SK-N-SH treated with all-trans-retinoic acid at 6 μM for 48 hours (cell line): ENCODE data around the gene IKZF3.
A peak's percentile ranks its signal among the peaks of the same experiment; 100 is the strongest.

Source experiments
- ATAC-seq: fragments of 200-7000 bp; cut with Tn5 transposase; 3 replicates; pipeline ENCODE4 v1.9.1; 2020; ENCODE audit warnings: mild to moderate bottlenecking, moderate library complexity
- BACH2 ChIP-seq: fragments of 250-450 bp; sonication (Bioruptor Pico); IDR thresholded peaks from 2 replicates; pipeline ENCODE4 v1.9.0; 2021; ENCODE audit warnings: mild to moderate bottlenecking, borderline replicate concordance
- CREB5 ChIP-seq: fragments of 250-450 bp; sonication (Bioruptor Pico); IDR thresholded peaks from 2 replicates; pipeline ENCODE4 v1.5.1; 2020; ENCODE audit warnings: low read depth, mild to moderate bottlenecking, moderate library complexity
- CSDC2 ChIP-seq: fragments of 250-450 bp; sonication (Bioruptor Pico); IDR thresholded peaks from 2 replicates; pipeline ENCODE4 v1.5.0; 2020; ENCODE audit warnings: mild to moderate bottlenecking, moderate library complexity
- ESRRG ChIP-seq: fragments of 250-450 bp; sonication (Bioruptor Pico); IDR thresholded peaks from 2 replicates; pipeline ENCODE4 v1.6.1; 2021; ENCODE audit warnings: mild to moderate bottlenecking
- GLIS3 ChIP-seq: fragments of 250-450 bp; sonication (Bioruptor Pico); IDR thresholded peaks from 2 replicates; pipeline ENCODE4 v1.5.0; 2020; ENCODE audit warnings: mild to moderate bottlenecking, moderate library complexity
- OSR1 ChIP-seq: fragments of 250-450 bp; sonication (Bioruptor Pico); IDR thresholded peaks from 2 replicates; pipeline ENCODE4 v1.8.0; 2022; ENCODE audit warnings: moderate library complexity, mild to moderate bottlenecking, inconsistent platforms
- PPARA ChIP-seq: fragments of 250-450 bp; sonication (Bioruptor Pico); IDR thresholded peaks from 2 replicates; pipeline ENCODE4 v1.5.0; 2020; ENCODE audit warnings: mild to moderate bottlenecking, borderline replicate concordance
- SNAI2 ChIP-seq: fragments of 250-450 bp; sonication (Bioruptor Pico); IDR thresholded peaks from 2 replicates; pipeline ENCODE4 v1.5.0; 2020; ENCODE audit warnings: mild to moderate bottlenecking, moderate library complexity
- TCF4 ChIP-seq: fragments of 250-450 bp; sonication (Bioruptor Pico); IDR thresholded peaks from 2 replicates; pipeline ENCODE4 v1.8.0; 2021; ENCODE audit warnings: mild to moderate bottlenecking, moderate library complexity, borderline replicate concordance
- TOX ChIP-seq: fragments of 250-450 bp; sonication (Bioruptor Pico); IDR thresholded peaks from 2 replicates; pipeline ENCODE4 v1.8.0; 2021; ENCODE audit warnings: mild to moderate bottlenecking, moderate library complexity, borderline replicate concordance
- ZFP3 ChIP-seq: fragments of 250-450 bp; sonication (Bioruptor Pico); IDR thresholded peaks from 2 replicates; pipeline ENCODE4 v1.5.0; 2020; ENCODE audit warnings: mild to moderate bottlenecking, moderate library complexity
- ZNF565 ChIP-seq: fragments of 450-650 bp; formaldehyde crosslinking; conservative IDR thresholded peaks from 2 replicates; pipeline ENCODE4 v1.5.0; 2020; ENCODE audit warnings: low read depth, mild to moderate bottlenecking, moderate library complexity
- ZNF70 ChIP-seq: fragments of 450-650 bp; formaldehyde crosslinking; IDR thresholded peaks from 2 replicates; pipeline ENCODE4 v1.5.0; 2020; ENCODE audit warnings: mild to moderate bottlenecking, moderate library complexity
- ZNF8 ChIP-seq: fragments of 450-650 bp; formaldehyde crosslinking; IDR thresholded peaks from 2 replicates; pipeline ENCODE4 v1.5.0; 2020; ENCODE audit warnings: mild to moderate bottlenecking, moderate library complexity
- TF ChIP-seq, protein P1 (sequence below): fragments of 250-450 bp; sonication (Bioruptor Pico); IDR thresholded peaks from 2 replicates; pipeline ENCODE4 v1.8.0; 2020; ENCODE audit warnings: mild to moderate bottlenecking, moderate library complexity, borderline replicate concordance
- TF ChIP-seq, protein P2 (sequence below): fragments of 250-450 bp; sonication (Bioruptor Pico); IDR thresholded peaks from 2 replicates; pipeline ENCODE4 v1.5.0; 2020; ENCODE audit warnings: mild to moderate bottlenecking, moderate library complexity
- TF ChIP-seq, protein P3 (sequence below): fragments of 250-450 bp; sonication (Bioruptor Pico); IDR thresholded peaks from 2 replicates; pipeline ENCODE4 v1.5.1; 2021; ENCODE audit warnings: mild to moderate bottlenecking, moderate library complexity

The IKZF3 gene

DNA sequence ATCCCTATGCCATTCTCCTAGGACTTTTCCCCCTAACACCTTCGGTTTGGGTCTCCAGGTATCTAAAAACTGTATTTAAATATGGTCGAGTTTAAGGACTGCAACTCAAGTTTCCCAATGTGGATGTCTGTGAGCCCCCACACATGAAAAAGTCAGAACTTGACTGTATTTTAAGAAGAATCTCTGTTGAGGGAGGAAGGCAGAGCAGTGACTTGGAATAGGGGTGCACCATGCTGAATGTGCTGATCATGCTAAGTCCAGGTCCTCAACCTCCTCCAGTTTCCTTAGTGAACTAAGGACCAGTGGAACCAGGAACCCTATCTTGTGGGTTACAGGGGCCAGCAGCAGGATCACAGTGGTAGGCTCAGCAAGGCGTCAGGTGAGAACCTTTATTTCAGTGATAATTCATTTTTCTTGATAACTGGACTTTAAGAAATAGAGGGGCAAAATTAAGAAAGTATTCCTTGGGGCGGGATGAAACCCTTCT is 106.9 kb downstream of the IKZF3 start:
- no peak for ATAC-seq
- no peak for TF ChIP-seq ZNF565 (CRISPR knock-in tag)
- TF ChIP-seq, all 23 proteins: peak for 0

GRCh38 chr17:39756380-39757079 is 107.6 kb downstream of the IKZF3 start:
- TF ChIP-seq TCF4 (no peak), ZNF70 (no peak), ZFP3 (no peak), OSR1 (no peak), ESRRG (no peak), BACH2 (no peak), ZNF565 (CRISPR knock-in tag) (no peak), CREB5 (CRISPR knock-in tag) (no peak), ZNF8 (no peak), PPARA (CRISPR knock-in tag) (no peak)
- ATAC-seq: no peak

GRCh38 chr17:39755554-39756379 is 108.3 kb downstream of the IKZF3 start:
- no peak for ATAC-seq
- TF ChIP-seq TCF4 (no peak), CSDC2 (CRISPR knock-in tag) (no peak), PPARA (CRISPR knock-in tag) (no peak), BACH2 (no peak), ESRRG (no peak), ZFP3 (no peak), ZNF565 (CRISPR knock-in tag) (no peak), ZNF8 (no peak), TOX (CRISPR knock-in tag) (no peak), CREB5 (CRISPR knock-in tag) (no peak), SNAI2 (CRISPR knock-in tag) (no peak)
- TF ChIP-seq, protein P1, sequence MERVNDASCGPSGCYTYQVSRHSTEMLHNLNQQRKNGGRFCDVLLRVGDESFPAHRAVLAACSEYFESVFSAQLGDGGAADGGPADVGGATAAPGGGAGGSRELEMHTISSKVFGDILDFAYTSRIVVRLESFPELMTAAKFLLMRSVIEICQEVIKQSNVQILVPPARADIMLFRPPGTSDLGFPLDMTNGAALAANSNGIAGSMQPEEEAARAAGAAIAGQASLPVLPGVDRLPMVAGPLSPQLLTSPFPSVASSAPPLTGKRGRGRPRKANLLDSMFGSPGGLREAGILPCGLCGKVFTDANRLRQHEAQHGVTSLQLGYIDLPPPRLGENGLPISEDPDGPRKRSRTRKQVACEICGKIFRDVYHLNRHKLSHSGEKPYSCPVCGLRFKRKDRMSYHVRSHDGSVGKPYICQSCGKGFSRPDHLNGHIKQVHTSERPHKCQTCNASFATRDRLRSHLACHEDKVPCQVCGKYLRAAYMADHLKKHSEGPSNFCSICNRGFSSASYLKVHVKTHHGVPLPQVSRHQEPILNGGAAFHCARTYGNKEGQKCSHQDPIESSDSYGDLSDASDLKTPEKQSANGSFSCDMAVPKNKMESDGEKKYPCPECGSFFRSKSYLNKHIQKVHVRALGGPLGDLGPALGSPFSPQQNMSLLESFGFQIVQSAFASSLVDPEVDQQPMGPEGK (CRISPR knock-in tag): no peak

DNA sequence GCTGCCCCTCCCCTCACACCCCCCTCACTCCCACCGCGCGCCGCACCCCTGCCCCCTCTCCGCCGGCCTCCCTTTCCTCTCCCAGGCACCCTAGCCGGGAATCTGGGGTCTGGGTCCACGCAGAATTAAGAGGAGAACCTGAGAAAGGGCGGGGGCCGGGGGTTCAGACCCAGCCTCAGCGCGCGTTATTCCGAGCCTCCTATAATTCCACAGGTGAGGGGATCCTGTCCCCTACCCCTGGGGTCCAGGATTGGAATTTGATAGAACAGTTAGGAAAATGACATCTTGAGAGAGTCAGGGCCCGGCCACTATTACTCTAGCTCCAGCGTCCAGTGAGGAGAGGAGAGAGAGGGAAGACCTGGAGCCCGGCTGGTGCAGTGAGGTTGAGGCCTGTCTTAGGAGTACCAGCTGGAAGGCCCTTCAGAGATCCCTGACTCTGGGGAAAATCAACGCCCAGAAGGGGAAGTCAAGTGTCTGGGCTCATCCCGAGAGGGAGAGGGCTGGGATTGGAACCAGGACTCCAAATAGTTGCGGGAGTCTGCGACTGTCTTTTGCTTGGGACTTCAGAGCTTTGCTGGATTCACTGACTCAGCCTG is 109.1 kb downstream of the IKZF3 start:
- no peak for TF ChIP-seq ZFP3
- TF ChIP-seq, protein P2, sequence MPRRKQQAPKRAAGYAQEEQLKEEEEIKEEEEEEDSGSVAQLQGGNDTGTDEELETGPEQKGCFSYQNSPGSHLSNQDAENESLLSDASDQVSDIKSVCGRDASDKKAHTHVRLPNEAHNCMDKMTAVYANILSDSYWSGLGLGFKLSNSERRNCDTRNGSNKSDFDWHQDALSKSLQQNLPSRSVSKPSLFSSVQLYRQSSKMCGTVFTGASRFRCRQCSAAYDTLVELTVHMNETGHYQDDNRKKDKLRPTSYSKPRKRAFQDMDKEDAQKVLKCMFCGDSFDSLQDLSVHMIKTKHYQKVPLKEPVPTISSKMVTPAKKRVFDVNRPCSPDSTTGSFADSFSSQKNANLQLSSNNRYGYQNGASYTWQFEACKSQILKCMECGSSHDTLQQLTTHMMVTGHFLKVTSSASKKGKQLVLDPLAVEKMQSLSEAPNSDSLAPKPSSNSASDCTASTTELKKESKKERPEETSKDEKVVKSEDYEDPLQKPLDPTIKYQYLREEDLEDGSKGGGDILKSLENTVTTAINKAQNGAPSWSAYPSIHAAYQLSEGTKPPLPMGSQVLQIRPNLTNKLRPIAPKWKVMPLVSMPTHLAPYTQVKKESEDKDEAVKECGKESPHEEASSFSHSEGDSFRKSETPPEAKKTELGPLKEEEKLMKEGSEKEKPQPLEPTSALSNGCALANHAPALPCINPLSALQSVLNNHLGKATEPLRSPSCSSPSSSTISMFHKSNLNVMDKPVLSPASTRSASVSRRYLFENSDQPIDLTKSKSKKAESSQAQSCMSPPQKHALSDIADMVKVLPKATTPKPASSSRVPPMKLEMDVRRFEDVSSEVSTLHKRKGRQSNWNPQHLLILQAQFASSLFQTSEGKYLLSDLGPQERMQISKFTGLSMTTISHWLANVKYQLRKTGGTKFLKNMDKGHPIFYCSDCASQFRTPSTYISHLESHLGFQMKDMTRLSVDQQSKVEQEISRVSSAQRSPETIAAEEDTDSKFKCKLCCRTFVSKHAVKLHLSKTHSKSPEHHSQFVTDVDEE (CRISPR knock-in tag): no peak
- TF ChIP-seq, protein P3, sequence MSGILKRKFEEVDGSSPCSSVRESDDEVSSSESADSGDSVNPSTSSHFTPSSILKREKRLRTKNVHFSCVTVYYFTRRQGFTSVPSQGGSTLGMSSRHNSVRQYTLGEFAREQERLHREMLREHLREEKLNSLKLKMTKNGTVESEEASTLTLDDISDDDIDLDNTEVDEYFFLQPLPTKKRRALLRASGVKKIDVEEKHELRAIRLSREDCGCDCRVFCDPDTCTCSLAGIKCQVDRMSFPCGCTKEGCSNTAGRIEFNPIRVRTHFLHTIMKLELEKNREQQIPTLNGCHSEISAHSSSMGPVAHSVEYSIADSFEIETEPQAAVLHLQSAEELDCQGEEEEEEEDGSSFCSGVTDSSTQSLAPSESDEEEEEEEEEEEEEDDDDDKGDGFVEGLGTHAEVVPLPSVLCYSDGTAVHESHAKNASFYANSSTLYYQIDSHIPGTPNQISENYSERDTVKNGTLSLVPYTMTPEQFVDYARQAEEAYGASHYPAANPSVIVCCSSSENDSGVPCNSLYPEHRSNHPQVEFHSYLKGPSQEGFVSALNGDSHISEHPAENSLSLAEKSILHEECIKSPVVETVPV (CRISPR knock-in tag): no peak
- no peak for TF ChIP-seq GLIS3 (CRISPR knock-in tag)
- TF ChIP-seq SNAI2 (CRISPR knock-in tag): no peak
- TF ChIP-seq TCF4: no peak
- ATAC-seq: peak; percentile 9; the same call in 2 of the 3 replicates
